GM23338 (cell line): ENCODE data around the gene RC3H2. TPM values are rescaled to one million over a fixed set of nuclear protein-coding genes. Genes with fewer than 3 reads are reported as not detected.

Source experiments
- ATAC-seq: fragments of 200-7000 bp; cut with Tn5 transposase; 3 replicates; pipeline ENCODE4 v1.9.1; 2020
- DNase-seq: peaks from one replicate; pipeline ENCODE4 v3.0.0-alpha.2; 2015; ENCODE audit warnings: low spot score
- H2AFZ ChIP-seq: fragments of 200-600 bp; sonication (generic); 2 replicates; pipeline ENCODE4 v1.8.0; 2016; ENCODE audit warnings: antibody characterized with exemption, mild to moderate bottlenecking, moderate library complexity
- H3F3A ChIP-seq: fragments of 200-600 bp; sonication (generic); replicated peaks from 2 replicates; pipeline ENCODE4 v1.8.0; 2017; ENCODE audit warnings: antibody characterized with exemption, mixed run types, low read depth
- H3K27ac ChIP-seq: fragments of 200-600 bp; sonication (generic); 2 replicates; pipeline ENCODE4 v1.6.1; 2016; ENCODE audit warnings: low read depth
- H3K27me3 ChIP-seq: fragments of 200-600 bp; sonication (generic); 2 replicates; pipeline ENCODE4 v1.8.0; 2016; ENCODE audit warnings: mild to moderate bottlenecking, mixed run types, moderate library complexity; ENCODE audit not compliant: insufficient read depth
- H3K36me3 ChIP-seq: fragments of 200-600 bp; sonication (generic); 2 replicates; pipeline ENCODE4 v1.8.0; 2016; ENCODE audit warnings: mild to moderate bottlenecking; ENCODE audit not compliant: insufficient read depth
- H3K4me1 ChIP-seq: fragments of 200-600 bp; sonication (generic); 2 replicates; pipeline ENCODE4 v1.8.0; 2016; ENCODE audit warnings: mild to moderate bottlenecking, moderate library complexity; ENCODE audit not compliant: insufficient read depth
- H3K4me2 ChIP-seq: fragments of 200-600 bp; sonication (generic); 2 replicates; pipeline ENCODE4 v1.7.1; 2017; ENCODE audit warnings: mixed run types
- H3K4me3 ChIP-seq: fragments of 200-600 bp; sonication (generic); 2 replicates; pipeline ENCODE4 v1.6.1; 2016; ENCODE audit warnings: mixed run types
- H3K79me2 ChIP-seq: fragments of 200-600 bp; sonication (generic); replicated peaks from 2 replicates; pipeline ENCODE4 v1.8.0; 2017; ENCODE audit warnings: mild to moderate bottlenecking; ENCODE audit not compliant: insufficient read depth
- H3K9me2 ChIP-seq: fragments of 200-600 bp; sonication (generic); 2 replicates; pipeline ENCODE4 v1.8.0; 2017; ENCODE audit not compliant: insufficient read depth
- H4K20me1 ChIP-seq: fragments of 200-600 bp; sonication (generic); replicated peaks from 2 replicates; pipeline ENCODE4 v1.8.0; 2017; ENCODE audit warnings: mild to moderate bottlenecking; ENCODE audit not compliant: insufficient read depth
- H3K27ac Mint-ChIP-seq: 2 replicates; pipeline ENCODE4 v1.8.0; 2020; ENCODE audit warnings: inconsistent platforms, mild to moderate bottlenecking, moderate library complexity, mixed read lengths
- H3K27me3 Mint-ChIP-seq: 3 replicates; pipeline ENCODE4 v1.8.0; 2022; ENCODE audit warnings: low read depth, mild to moderate bottlenecking, moderate library complexity, mixed read lengths, inconsistent platforms; ENCODE audit not compliant: insufficient read depth, poor library complexity
- H3K36me3 Mint-ChIP-seq: 3 replicates; pipeline ENCODE4 v1.8.0; 2021; ENCODE audit warnings: low read depth, mild to moderate bottlenecking, inconsistent platforms, moderate library complexity, mixed read lengths
- H3K4me1 Mint-ChIP-seq: 3 replicates; pipeline ENCODE4 v1.8.0; 2020; ENCODE audit warnings: mild to moderate bottlenecking, inconsistent platforms, mixed read lengths
- H3K4me3 Mint-ChIP-seq: 3 replicates; pipeline ENCODE4 v1.8.0; 2021; ENCODE audit warnings: moderate library complexity, mild to moderate bottlenecking, inconsistent platforms, mixed read lengths
- H3K9me3 Mint-ChIP-seq: 3 replicates; pipeline ENCODE4 v1.8.0; 2020; ENCODE audit warnings: moderate library complexity, mild to moderate bottlenecking, inconsistent platforms, mixed read lengths
- CTCF ChIP-seq, 2 experiments: fragments of 200-600 bp in 1 of 2; sonication (generic) in 1 of 2; conservative IDR thresholded peaks; 2 replicates each; pipeline versions ENCODE4 v1.5.1 to v1.6.1; 2016 to 2017; ENCODE audit warnings: antibody characterized with exemption in 2 of 2, low read depth in 2 of 2, mild to moderate bottlenecking in 2 of 2, moderate library complexity in 1 of 2
- ETS1 ChIP-seq: IDR thresholded peaks from 2 replicates; pipeline ENCODE4 v1.6.1; 2016; ENCODE audit warnings: antibody characterized with exemption
- EZH2 ChIP-seq: fragments of 200-600 bp; sonication (generic); IDR thresholded peaks from one replicate; pipeline ENCODE4 v1.8.0; 2017; ENCODE audit warnings: antibody characterized with exemption, mild to moderate bottlenecking, low read depth; ENCODE audit not compliant: unreplicated experiment
- JUNB ChIP-seq: IDR thresholded peaks from one replicate; pipeline ENCODE4 v1.6.1; 2016; ENCODE audit warnings: antibody characterized with exemption; ENCODE audit not compliant: unreplicated experiment
- NANOG ChIP-seq: IDR thresholded peaks from 2 replicates; pipeline ENCODE4 v1.6.1; 2016; ENCODE audit warnings: antibody characterized with exemption, borderline replicate concordance
- POLR2AphosphoS5 ChIP-seq: IDR thresholded peaks from 2 replicates; pipeline ENCODE4 v1.6.1; 2016; ENCODE audit warnings: antibody characterized with exemption, low read depth
- STAT1 ChIP-seq: IDR thresholded peaks from one replicate; pipeline ENCODE4 v1.6.1; 2016; ENCODE audit warnings: antibody characterized with exemption; ENCODE audit not compliant: unreplicated experiment
- ZNF114 ChIP-seq: fragments of 250-450 bp; sonication (Bioruptor Pico); IDR thresholded peaks from 2 replicates; pipeline ENCODE4 v1.5.0; 2020; ENCODE audit warnings: mild to moderate bottlenecking, moderate library complexity
- ZNF462 ChIP-seq: fragments of 250-450 bp; sonication (Bioruptor Pico); IDR thresholded peaks from 2 replicates; pipeline ENCODE4 v1.5.0; 2020; ENCODE audit warnings: mild to moderate bottlenecking, moderate library complexity
- polyA plus RNA-seq: library from polyadenylated mRNA; unstranded; fragments of >200 nt; fragmentation: Nextera tagmentation; extraction: Ambion mirVana; gene quantifications from 2 replicates; pipeline ENCODE4 v1.2.1, GENCODE V29; 2016
- total RNA-seq: library from RNA; depleted of rRNA; stranded (reverse); fragments of >200 nt; shearing (Covaris generic); gene quantifications from 2 replicates; pipeline ENCODE4 v1.2.3, GENCODE V29; 2014

RC3H2 gene
- total and polyA plus RNA-seq, 2 experiments from 2014 or later, result 24.9 to 37.5 TPM

GRCh38 chr9:122846371-122846940, 58.7 kb downstream of the RC3H2 start:
- ATAC-seq (no peak), DNase-seq (no peak)
- H2AFZ ChIP-seq, result no peak overlapping the region
- H3F3A ChIP-seq, result no peaks in the 10 kb centered on the region
- TF ChIP-seq EZH2 (no peak), POLR2AphosphoS5 (no peak), JUNB (no peak), ETS1 (no peak), ZNF462 (CRISPR knock-in tag) (no peak), STAT1 (no peak), ZNF114 (no peak), CTCF (conservative IDR thresholded peaks at IDR 0.05; ENCODE audit: low read depth in 2 of 2) (no peak), NANOG (no peak)
- Mint-ChIP-seq H3K36me3 (peaks cover 45% of the 10 kb centered on the region), H3K4me3 (no peak overlapping the region), H3K27me3 (peaks cover 2% of the 10 kb centered on the region), H3K27ac (no peak overlapping the region), H3K9me3 (peaks cover 7% of the 10 kb centered on the region), H3K4me1 (no peaks in the 10 kb centered on the region)
- no peaks in the 10 kb centered on the region for H4K20me1 ChIP-seq
- no peak overlapping the region for H3K4me3 ChIP-seq
- H3K36me3 ChIP-seq, result peaks cover 32% of the 10 kb centered on the region
- H3K4me2 ChIP-seq, result no peak overlapping the region
- H3K27me3 ChIP-seq, result no peaks in the 10 kb centered on the region
- H3K27ac ChIP-seq, result no peak overlapping the region
- no peaks in the 10 kb centered on the region for H3K9me2 ChIP-seq
- H3K79me2 ChIP-seq, result no peaks in the 10 kb centered on the region
- H3K4me1 ChIP-seq, result no peaks in the 10 kb centered on the region
